HG02973 (cell line): ENCODE results near the gene FOXJ3.

Experiments
- ATAC-seq: cut with Tn5 transposase; IDR thresholded peaks from one replicate; pipeline ENCODE4 v1.9.1; 2021; ENCODE audit warnings: moderate library complexity; ENCODE audit not compliant: unreplicated experiment

FOXJ3 gene

DNA sequence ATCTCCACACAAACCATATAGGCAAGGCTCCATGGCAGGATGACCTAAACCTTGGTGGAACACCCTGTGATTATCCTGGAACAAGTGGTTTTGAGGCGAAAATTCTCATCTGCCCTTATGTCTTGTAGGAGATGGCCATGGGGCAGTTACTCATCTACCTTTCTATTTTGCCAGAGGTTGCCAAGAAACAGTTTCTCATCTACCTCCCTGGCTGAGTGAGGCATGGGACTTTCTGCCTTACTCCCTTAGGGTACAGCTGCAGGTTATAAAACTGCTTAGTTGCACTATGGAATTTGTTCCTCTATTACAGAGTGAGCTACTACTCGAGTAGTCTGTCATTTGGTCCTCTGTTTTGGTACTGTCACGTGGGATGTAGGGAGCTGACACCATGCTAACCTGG, 139.2 kb downstream of the FOXJ3 start:
- no peak for ATAC-seq

- no peak for ATAC-seq
These were observed 142.9 kb downstream of the FOXJ3 start for GRCh38 chr1:42192106-42192505.

- ATAC-seq, result no peak
These were observed 143.7 kb downstream of the FOXJ3 start for GRCh38 chr1:42191319-42191718.

- no peak for ATAC-seq
These were observed 144.8 kb downstream of the FOXJ3 start for GRCh38 chr1:42189931-42190853.

DNA sequence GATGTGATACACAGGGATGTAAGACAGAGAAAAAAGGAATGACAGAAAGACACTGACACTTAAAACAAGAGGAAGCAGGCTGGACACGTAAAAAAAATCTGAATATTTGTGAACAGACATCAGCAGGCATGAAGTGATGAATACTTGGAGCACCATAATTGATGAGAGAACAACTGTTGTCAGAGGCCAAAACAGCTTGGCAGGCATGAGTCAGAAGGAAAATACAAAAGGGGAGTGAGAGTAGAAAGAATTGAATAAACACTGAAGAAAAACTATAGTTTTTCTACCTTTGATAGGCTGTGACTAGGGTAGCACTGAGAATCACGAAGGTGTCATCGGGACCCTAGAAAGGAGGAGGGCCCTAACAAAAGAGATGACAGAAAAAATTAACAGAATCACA, 148.9 kb downstream of the FOXJ3 start:
- no peak for ATAC-seq

GRCh38 chr1:42184616-42185015, 150.4 kb downstream of the FOXJ3 start:
- ATAC-seq, result no peak

GRCh38 chr1:42183957-42184268, 151.1 kb downstream of the FOXJ3 start:
- no peak for ATAC-seq

DNA sequence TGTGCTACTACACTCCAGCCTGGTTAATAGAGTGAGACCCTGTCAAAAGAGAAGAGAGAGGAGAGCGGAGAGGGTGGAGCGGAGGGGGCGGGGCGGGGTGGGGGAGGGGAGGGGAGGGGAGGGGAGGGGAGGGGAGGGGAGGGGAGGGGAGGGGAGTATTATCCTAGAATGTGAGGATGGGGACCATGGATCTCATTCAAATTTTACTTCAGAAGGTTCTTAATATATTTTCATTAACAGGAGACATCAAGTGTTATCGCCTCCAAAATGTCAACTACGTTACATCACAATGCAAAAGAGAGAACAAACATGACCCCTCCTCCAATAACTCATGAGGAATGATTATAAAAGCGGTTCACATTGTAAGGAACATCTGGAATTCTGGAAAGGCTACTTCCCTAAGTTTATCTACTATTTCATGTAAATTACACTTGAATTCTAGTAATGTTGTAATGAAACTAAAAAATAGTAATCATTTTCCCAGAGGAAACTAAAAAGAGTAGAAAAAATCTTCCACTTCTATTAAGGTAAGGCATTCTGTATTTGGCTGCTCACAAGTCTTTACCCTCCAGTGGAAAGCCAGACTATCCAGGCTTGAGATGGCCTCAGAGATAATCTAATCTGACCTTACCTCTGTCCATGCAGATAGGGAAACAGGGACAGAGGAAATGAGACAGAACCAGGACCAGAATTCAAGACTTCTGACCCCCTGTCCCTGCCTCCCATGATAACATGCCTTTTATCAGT, 151.7 kb downstream of the FOXJ3 start:
- no peak for ATAC-seq

GRCh38 chr1:42181687-42182086, 153.3 kb downstream of the FOXJ3 start:
- no peak for ATAC-seq

DNA sequence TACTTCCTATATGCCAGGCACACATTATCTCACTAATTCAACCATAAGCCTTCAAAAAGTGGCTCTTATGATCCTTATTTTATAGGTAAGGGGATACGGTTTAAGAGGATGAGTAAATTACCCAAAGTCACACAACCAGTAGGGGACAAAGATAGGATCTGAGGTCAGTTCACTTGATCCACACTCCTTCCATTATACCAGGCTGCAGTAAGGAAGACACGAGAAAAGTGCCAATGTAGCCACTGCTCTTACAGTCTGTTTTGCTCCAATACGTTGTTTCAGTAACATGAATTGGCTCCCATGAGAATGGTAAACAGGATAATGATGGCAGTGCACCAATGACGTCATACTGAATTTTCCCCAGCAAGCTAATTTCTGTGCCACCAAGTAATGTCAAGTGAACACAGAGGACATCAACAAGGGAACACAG, 155.1 kb downstream of the FOXJ3 start:
- ATAC-seq, result no peak

DNA sequence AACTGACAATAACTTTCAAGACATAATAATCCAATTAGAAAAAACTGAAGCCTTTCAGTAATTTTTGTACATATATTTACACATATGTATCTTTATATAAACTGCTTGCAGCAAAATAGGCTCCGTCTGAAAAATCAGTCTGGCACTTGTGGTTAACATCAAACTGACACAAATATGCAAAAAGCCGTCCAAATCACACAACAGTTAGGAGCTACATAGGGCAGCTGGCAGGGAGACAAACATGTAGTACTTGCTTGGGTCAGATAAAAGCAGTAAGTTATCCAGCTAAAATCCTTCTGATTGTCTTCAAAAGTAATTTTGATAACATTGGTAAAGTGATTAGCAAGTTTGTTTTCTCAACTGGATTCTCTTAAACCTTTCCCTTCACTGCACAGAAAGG, 155.8 kb downstream of the FOXJ3 start:
- ATAC-seq, result no peak

DNA sequence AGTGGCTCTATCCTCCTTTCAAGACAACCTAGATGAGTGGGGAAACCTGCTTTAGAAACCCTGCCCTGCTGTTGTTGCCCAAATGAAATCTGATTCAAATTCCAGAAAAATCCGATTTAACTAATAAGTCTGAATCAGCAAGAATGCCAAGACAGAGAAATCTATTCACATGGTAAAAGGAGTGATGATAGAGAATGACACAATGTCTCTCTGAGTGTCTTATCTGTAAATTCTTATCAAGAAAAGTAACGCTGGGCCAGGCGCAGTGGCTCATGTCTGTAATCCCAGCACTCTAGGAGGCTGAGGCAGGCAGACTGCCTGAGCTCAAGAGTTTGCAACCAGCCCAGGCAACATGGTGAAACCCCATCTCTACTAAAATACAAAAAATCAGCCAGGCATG, 156.8 kb downstream of the FOXJ3 start:
- no peak for ATAC-seq

DNA sequence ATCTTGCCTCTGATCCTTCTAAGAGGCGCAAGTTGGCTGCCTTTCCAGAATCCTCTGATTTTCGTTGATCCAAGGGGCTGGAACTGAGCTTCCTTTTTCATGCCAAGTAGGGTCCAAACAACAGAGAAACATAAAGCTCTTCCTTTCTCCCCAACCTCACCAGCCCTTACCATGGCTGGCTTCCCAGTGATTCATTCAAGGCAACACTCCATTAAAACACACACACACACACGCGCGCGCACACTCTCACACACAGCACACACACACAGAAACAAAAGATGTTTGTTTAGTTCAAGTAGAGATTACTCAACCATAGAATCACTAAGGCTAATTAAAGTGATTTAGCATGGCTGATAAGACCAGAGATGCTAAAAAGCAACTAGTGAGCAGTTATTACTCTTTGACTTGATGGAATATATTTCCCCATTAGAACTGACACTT, 157.5 kb downstream of the FOXJ3 start:
- no peak for ATAC-seq

DNA sequence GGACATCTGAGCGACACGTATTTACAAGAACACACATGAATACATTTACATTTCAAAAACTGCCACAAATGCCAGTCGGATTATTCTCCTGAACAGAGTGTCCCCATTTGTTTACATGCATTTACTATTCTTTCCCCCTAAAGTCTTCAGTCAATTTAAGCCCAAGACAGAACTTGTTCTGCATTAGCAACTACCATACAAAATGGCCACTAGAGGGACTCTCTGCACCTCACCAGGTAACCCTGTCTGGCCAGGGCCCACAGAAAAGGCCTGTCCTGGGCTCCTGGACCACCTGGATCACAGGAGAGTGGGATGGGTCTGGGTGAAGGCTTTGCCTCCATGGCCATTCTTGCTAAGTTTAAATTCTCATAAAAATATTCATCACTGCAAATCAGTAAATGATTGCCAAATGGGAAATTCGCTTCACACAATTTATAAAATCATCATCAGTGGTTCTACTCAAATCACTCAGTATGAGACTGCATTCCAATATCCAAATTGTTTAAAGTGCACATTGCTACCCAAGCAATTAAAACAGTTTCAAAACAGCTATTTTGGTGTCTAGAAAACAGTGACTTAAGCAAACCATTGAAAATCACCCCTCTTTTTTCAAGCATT, 158.0 kb downstream of the FOXJ3 start:
- no peak for ATAC-seq

DNA sequence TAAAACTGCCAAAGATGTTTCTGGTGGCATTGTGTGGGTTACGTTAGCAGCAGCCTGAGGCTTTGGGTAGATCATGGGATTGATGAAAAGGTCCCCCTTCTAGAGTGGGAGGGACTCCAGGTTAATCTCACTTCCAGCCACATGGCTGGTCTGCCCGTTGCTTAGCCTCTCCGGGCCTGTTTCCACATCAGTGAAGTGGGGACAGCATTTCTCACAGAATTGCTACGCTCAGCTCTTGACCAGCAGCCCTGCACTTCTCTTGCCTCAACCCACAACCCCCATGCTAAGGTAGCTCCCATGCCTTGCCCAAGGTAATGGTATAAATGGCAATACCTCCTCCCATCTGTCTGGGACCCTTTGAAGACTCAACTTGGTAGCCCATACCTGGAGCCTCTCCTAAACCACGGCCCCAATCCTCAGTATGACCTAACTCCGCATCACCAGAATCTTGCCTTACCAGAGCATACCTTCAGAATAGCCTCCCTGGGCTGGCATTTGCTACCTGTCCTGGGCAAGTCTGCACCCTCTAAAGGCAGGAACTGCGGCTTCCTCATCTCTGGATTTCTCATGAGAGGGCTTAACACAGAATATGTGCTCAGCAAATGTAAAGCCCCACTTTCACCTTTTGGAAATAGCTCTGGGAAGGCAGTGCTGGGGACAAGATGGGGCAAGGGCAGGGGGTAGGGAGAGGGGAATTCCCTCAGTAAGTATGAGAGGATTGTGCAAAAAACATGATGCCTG, 159.6 kb downstream of the FOXJ3 start:
- no peak for ATAC-seq

GRCh38 chr1:42173961-42174735, 160.9 kb downstream of the FOXJ3 start:
- no peak for ATAC-seq

DNA sequence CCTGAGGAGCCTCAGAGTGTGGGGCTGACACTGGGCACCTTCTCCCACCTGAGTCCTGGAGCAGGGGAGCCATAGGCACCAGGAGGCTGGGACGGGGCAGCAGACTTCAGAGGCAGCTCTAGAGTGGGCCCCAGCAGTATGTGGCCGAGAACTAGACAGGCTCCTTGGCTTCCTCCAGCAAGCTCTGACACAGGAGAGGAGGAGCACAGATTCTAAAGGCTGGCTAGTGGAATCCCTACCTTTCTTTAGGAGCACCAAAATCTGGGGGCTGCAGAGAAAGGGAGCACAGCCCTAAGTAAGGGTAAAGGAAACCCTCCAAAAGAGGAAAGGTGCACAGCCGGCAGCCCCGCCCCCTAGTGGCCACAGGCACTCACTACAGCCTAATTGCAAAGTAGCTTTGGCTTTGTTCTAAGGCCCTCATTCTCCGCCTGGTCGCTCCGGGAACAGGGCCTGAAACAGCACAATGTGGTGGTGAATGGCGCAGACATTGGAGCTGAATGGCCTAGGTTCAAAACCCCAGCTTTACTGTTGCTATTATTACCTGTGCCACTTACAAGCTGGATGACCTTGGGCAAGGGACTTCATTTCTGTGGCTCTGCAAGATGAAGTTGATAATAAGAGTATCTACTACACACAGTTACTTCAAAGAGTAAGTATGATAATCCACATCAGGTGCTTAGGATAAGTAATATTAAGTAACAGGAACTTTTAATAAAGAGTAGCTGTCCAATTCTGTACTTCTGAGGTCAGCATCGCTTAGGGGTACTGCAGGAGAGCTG, 161.7 kb downstream of the FOXJ3 start:
- no peak for ATAC-seq

DNA sequence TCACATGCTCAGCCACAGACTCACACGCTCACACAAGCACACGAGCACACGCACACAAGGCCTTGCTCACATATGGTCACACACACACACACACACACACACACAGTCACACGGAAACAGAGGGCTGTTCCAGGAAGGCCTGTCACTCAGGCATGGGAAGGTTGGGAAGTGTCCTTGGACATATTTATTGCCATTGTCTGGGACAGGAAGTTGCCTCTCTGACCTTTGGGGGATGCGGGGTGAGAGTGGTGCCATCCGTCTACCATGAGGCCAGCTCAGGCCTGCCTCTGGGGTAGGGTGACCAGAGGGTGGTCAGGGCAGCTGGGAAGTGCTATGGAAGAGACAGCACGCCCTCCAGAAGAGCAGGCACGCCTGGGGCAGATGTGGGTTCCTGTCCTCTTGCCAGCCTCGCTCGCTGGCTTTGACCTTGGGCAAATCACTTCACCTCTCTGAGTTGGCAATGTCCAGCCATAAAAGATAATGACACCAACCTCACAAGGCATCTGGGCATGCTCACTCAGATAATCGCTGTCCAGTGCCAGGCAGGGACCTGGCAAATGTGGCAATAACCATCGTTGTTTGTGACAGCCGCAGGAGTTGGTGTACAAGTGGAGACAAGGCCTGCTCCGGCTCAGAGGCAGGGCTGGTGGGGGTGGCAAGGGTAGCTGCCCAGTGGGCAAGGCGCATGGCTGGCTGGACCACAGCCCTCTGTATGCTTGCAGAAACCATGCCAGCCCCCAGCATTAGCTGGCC, 162.5 kb downstream of the FOXJ3 start:
- no peak for ATAC-seq
